ENCODE measurements around the gene ACOT12. TPM values are rescaled to one million over a fixed set of nuclear protein-coding genes. Genes with fewer than 3 reads are reported as not detected.
A peak's percentile ranks its signal among the peaks of the same experiment; 100 is the strongest.

Gene ACOT12
- polyA plus RNA-seq, 1 donor (not counting 4 experiments of a cell fraction or from before 2014, with no cell fraction given), result not detected

DNA sequence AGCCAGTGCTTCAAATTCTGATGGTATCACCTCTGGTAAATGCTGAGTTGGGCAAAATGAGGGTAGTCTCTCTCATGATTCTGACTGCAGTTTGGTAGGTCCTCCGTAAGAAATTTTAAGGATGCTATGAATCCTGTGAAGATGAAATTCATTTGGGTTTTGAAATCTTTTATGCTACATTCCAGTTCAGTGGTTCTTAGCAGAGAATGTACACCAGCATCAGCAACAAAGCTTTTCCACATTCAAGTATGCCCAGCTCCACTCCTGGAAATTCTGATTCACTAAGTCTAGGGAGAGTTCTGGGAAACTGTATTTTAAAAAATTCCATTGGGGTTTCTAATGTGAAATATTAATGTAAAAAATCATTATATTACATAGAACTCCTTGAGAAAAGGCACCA lies 33.6 kb upstream of the ACOT12 start:
- dilution Hi-C loops (cut with MboI; ENCODE audit: extremely low pct_ligation_motif_present, low sequenced_read_pairs), result no loop called here
- Histone ChIP-seq H3K79me2 (ENCODE audit: control insufficient read depth, insufficient read depth, low read length) (no peaks in the 10 kb centered on the region), H2AFZ (ENCODE audit: control insufficient read depth, low read length) (no peak overlapping the region), H3K27ac (ENCODE audit: control insufficient read depth, insufficient read depth, low read length) (no peak overlapping the region), H3K4me3 (ENCODE audit: control insufficient read depth in 2 of 3, extremely low read depth in 1 of 3, insufficient read depth in 2 of 3, low read depth in 1 of 3, low read length in 3 of 3) (no peak overlapping the region), H3K9me3 (ENCODE audit: control insufficient read depth, low read depth, low read length) (no peaks in the 10 kb centered on the region), H3K36me3 (ENCODE audit: control insufficient read depth in 2 of 2, extremely low read depth in 1 of 2, insufficient read depth in 2 of 2, low read length in 2 of 2) (no peaks in the 10 kb centered on the region), H3K4me2 (ENCODE audit: control insufficient read depth, extremely low read depth, insufficient read depth, low read depth, low read length) (no peak overlapping the region), H3K9me1 (ENCODE audit: control insufficient read depth, extremely low read depth, insufficient read depth, low read length) (no peaks in the 10 kb centered on the region), H4K20me1 (ENCODE audit: control insufficient read depth, extremely low read depth, insufficient read depth, low read length) (no peaks in the 10 kb centered on the region), H3K9ac (ENCODE audit: control insufficient read depth, extremely low read depth, insufficient read depth, low read length) (no peak overlapping the region), H3K27me3 (ENCODE audit: control insufficient read depth, extremely low read depth, insufficient read depth, low read length) (no peaks in the 10 kb centered on the region), H3K4me1 (ENCODE audit: control insufficient read depth, extremely low read depth, insufficient read depth, low read length) (peaks cover 2% of the 10 kb centered on the region)
- FAIRE-seq, result peak; percentile 9
- TF ChIP-seq CTCF (optimal IDR thresholded peaks at IDR 0.05 in 1 of 3, IDR thresholded peaks at IDR 0.05 in 1 of 3, conservative IDR thresholded peaks at IDR 0.05 in 1 of 3; ENCODE audit: extremely low read depth in 1 of 3, insufficient read depth in 2 of 3, low read length in 3 of 3) (no peak), EZH2 (IDR thresholded peaks at IDR 0.05; ENCODE audit: low read length) (no peak)
- DNase-seq (ENCODE audit: low read depth, low spot score), result no peak

GRCh38 chr5:81426359-81427030 lies 32.6 kb upstream of the ACOT12 start:
- dilution Hi-C loops (cut with MboI; ENCODE audit: extremely low pct_ligation_motif_present, low sequenced_read_pairs), result no loop called here
- no peaks in the 10 kb centered on the region for H4K20me1 ChIP-seq (ENCODE audit: control insufficient read depth, extremely low read depth, insufficient read depth, low read length)
- no peaks in the 10 kb centered on the region for H3K79me2 ChIP-seq (ENCODE audit: control insufficient read depth, insufficient read depth, low read length)
- H3K27me3 ChIP-seq (ENCODE audit: control insufficient read depth, extremely low read depth, insufficient read depth, low read length), result no peaks in the 10 kb centered on the region
- H3K9ac ChIP-seq (ENCODE audit: control insufficient read depth, extremely low read depth, insufficient read depth, low read length), result no peak overlapping the region
- FAIRE-seq (no peak), DNase-seq (ENCODE audit: low read depth, low spot score) (no peak)
- peaks cover 2% of the 10 kb centered on the region for H3K4me1 ChIP-seq (ENCODE audit: control insufficient read depth, extremely low read depth, insufficient read depth, low read length)
- no peak overlapping the region for H3K4me3 ChIP-seq (ENCODE audit: control insufficient read depth in 2 of 3, extremely low read depth in 1 of 3, insufficient read depth in 2 of 3, low read depth in 1 of 3, low read length in 3 of 3)
- no peaks in the 10 kb centered on the region for H3K36me3 ChIP-seq (ENCODE audit: control insufficient read depth in 2 of 2, extremely low read depth in 1 of 2, insufficient read depth in 2 of 2, low read length in 2 of 2)
- H3K9me3 ChIP-seq (ENCODE audit: control insufficient read depth, low read depth, low read length), result no peaks in the 10 kb centered on the region
- H3K9me1 ChIP-seq (ENCODE audit: control insufficient read depth, extremely low read depth, insufficient read depth, low read length), result no peaks in the 10 kb centered on the region
- no peak overlapping the region for H2AFZ ChIP-seq (ENCODE audit: control insufficient read depth, low read length)
- H3K27ac ChIP-seq (ENCODE audit: control insufficient read depth, insufficient read depth, low read length), result no peak overlapping the region
- H3K4me2 ChIP-seq (ENCODE audit: control insufficient read depth, extremely low read depth, insufficient read depth, low read depth, low read length), result no peak overlapping the region
- TF ChIP-seq EZH2 (IDR thresholded peaks at IDR 0.05; ENCODE audit: low read length) (no peak), CTCF (optimal IDR thresholded peaks at IDR 0.05 in 1 of 3, IDR thresholded peaks at IDR 0.05 in 1 of 3, conservative IDR thresholded peaks at IDR 0.05 in 1 of 3; ENCODE audit: extremely low read depth in 1 of 3, insufficient read depth in 2 of 3, low read length in 3 of 3) (no peak)

Measured in keratinocyte (primary cell).